ENCODE measurements around the gene HAGH. TPM values are rescaled to one million over a fixed set of nuclear protein-coding genes. Genes with fewer than 3 reads are reported as not detected.
"Not testable (repeated sequence)": the region's sequence is repeated elsewhere in the genome, so short reads cannot be mapped to it uniquely, and the experiment has no call there.

Gene HAGH
- 10 to 100 TPM; 44.1 to 44.2 TPM for total RNA-seq

GRCh38 chr16:1826691-1827573 is at the start of gene HAGH, which contains the start of gene FAHD1:
HAGH (minus strand) TSS chr16:1826825; CDS start chr16:1826787, 38 bp downstream.
FAHD1 (plus strand) TSS chr16:1827206; CDS start chr16:1827239, 33 bp downstream.
- H3K4me1 Mint-ChIP-seq, result peaks cover 43% of the 10 kb centered on the region
- H3K36me3 Mint-ChIP-seq, result no peaks in the 10 kb centered on the region
- peak within 1 kb of the TSS; percentile 88 for H3K4me3 Mint-ChIP-seq
- H3K27ac Mint-ChIP-seq, result peak within 1 kb of the TSS; percentile 85
- ATAC-seq, result peak; percentile 90
- peak; percentile 92 for DNase-seq
- H3K27me3 Mint-ChIP-seq, result no peaks in the 10 kb centered on the region
- no peaks in the 10 kb centered on the region for H3K9me3 Mint-ChIP-seq (ENCODE audit: low read depth)
- CTCF ChIA-PET, result interaction anchor here (0.6 to 1.5 kb wide), 4 partner anchors 44 to 121 kb away, joined by 3 to 7 read pairs (median 6); partner anchors contain the start of genes MAPK8IP3, NUBP2 and SPSB3

- H3K36me3 Mint-ChIP-seq; H3K9me3 Mint-ChIP-seq (ENCODE audit: low read depth); H3K4me3 Mint-ChIP-seq; DNase-seq; ATAC-seq; H3K27ac Mint-ChIP-seq: not testable (repeated sequence)
- Mint-ChIP-seq H3K27me3 (peaks cover 36% of the 10 kb centered on the region), H3K4me1 (peaks cover 15% of the 10 kb centered on the region)
- CTCF ChIA-PET, result interaction anchor here (1.1 to 2.9 kb wide), 3 partner anchors 13 to 128 kb away, joined by 3 to 9 read pairs (median 5); no protein-coding TSS in a partner anchor
These were observed 49.4 kb upstream of the HAGH start for GRCh38 chr16:1876066-1876465.

DNA sequence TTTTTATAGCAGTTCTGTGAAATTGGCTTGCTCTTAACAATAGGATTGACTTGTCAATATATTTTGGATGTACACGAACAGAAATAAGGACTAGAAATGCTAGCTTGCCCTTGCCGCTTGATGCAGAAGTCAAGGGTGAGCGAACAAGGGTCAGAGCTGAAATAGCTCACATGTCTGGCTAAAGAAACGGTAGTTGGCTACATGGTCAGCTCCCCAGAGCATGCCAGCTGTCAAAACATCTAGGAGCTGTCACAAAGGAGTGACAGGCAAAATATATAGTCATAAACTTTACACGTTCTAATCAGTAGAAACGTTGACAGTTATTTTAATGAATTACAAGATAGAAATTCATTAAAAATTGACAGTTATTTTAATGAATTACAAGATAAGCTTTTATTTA is 48.2 kb upstream of the HAGH start:
- ATAC-seq, result no peak
- Mint-ChIP-seq H3K9me3 (ENCODE audit: low read depth) (no peaks in the 10 kb centered on the region), H3K4me1 (peaks cover 15% of the 10 kb centered on the region), H3K27ac (no peak overlapping the region), H3K36me3 (no peaks in the 10 kb centered on the region), H3K4me3 (no peak overlapping the region), H3K27me3 (peaks cover 36% of the 10 kb centered on the region)
- no peak for DNase-seq
- CTCF ChIA-PET, result interaction anchor here (0.7 to 2.9 kb wide), 2 partner anchors 8 to 54 kb away, joined by 3 to 9 read pairs; no protein-coding TSS in a partner anchor

GRCh38 chr16:1871974-1872635 is 45.5 kb upstream of the HAGH start, which contains the start of gene MEIOB:
MEIOB (minus strand) TSS chr16:1872164; CDS start chr16:1868175, 3,989 bp downstream.
- no peaks in the 10 kb centered on the region for H3K36me3 Mint-ChIP-seq
- H3K27ac Mint-ChIP-seq, result no peak within 1 kb of the TSS
- CTCF ChIA-PET, result interaction anchor here (0.5 to 2.1 kb wide), 5 partner anchors 30 to 268 kb away, joined by 3 to 6 read pairs (median 4); partner anchors contain the start of genes NUBP2 and SPSB3
- no peak for DNase-seq
- H3K27me3 Mint-ChIP-seq, result peaks cover 18% of the 10 kb centered on the region
- ATAC-seq, result peak; percentile 59
- no peak within 1 kb of the TSS for H3K4me3 Mint-ChIP-seq
- no peaks in the 10 kb centered on the region for H3K9me3 Mint-ChIP-seq (ENCODE audit: low read depth)
- peaks cover 11% of the 10 kb centered on the region for H3K4me1 Mint-ChIP-seq

- CTCF ChIA-PET, result interaction anchor here (1.0 to 1.3 kb wide), 3 partner anchors 8 to 270 kb away, joined by 4 to 5 read pairs (median 5); no protein-coding TSS in a partner anchor
- Mint-ChIP-seq H3K27me3 (peaks cover 21% of the 10 kb centered on the region), H3K27ac (no peak overlapping the region)
These were observed 43.9 kb upstream of the HAGH start for GRCh38 chr16:1870365-1871082.

GRCh38 chr16:1865902-1866690 is 39.5 kb upstream of the HAGH start:
- no peaks in the 10 kb centered on the region for H3K36me3 Mint-ChIP-seq
- no peaks in the 10 kb centered on the region for H3K9me3 Mint-ChIP-seq (ENCODE audit: low read depth)
- no peak for ATAC-seq
- no peak overlapping the region for H3K27ac Mint-ChIP-seq
- CTCF ChIA-PET, result interaction anchor here (0.6 to 3.4 kb wide), 5 partner anchors 9 to 157 kb away, joined by 3 to 24 read pairs (median 3); no protein-coding TSS in a partner anchor
- H3K4me1 Mint-ChIP-seq, result peaks cover 4% of the 10 kb centered on the region
- peaks cover 22% of the 10 kb centered on the region for H3K27me3 Mint-ChIP-seq
- no peak overlapping the region for H3K4me3 Mint-ChIP-seq
- no peak for DNase-seq

More at GRCh38 chr16:1870365-1871082, 43.9 kb upstream of the HAGH start:
- Mint-ChIP-seq H3K36me3 (no peaks in the 10 kb centered on the region), H3K4me1 (peaks cover 4% of the 10 kb centered on the region), H3K4me3 (no peak overlapping the region), H3K9me3 (ENCODE audit: low read depth) (no peaks in the 10 kb centered on the region)
- DNase-seq (no peak), ATAC-seq (no peak)

- H3K9me3 Mint-ChIP-seq (ENCODE audit: low read depth), result no peaks in the 10 kb centered on the region
- H3K36me3 Mint-ChIP-seq, result no peaks in the 10 kb centered on the region
- peaks cover 4% of the 10 kb centered on the region for H3K4me1 Mint-ChIP-seq
- H3K27me3 Mint-ChIP-seq, result peaks cover 41% of the 10 kb centered on the region
- no peak overlapping the region for H3K4me3 Mint-ChIP-seq
- CTCF ChIA-PET, result interaction anchor here (0.5 to 3.4 kb wide), 9 partner anchors 13 to 1980 kb away, joined by 3 to 24 read pairs (median 4); partner anchors contain the start of gene RPS2
- ATAC-seq (peak; percentile 27), DNase-seq (no peak)
- no peak overlapping the region for H3K27ac Mint-ChIP-seq
These were observed 37.2 kb upstream of the HAGH start for GRCh38 chr16:1863681-1864460.

- ATAC-seq, result no peak
- Mint-ChIP-seq H3K4me3 (no peak overlapping the region), H3K27me3 (peaks cover 53% of the 10 kb centered on the region), H3K9me3 (ENCODE audit: low read depth) (no peaks in the 10 kb centered on the region), H3K36me3 (no peaks in the 10 kb centered on the region), H3K4me1 (peaks cover 4% of the 10 kb centered on the region), H3K27ac (no peak overlapping the region)
- no peak for DNase-seq
- CTCF ChIA-PET, result interaction anchor here (1.1 to 1.8 kb wide), 7 partner anchors 9 to 142 kb away, joined by 4 to 8 read pairs (median 5); no protein-coding TSS in a partner anchor
These were observed 35.8 kb upstream of the HAGH start for GRCh38 chr16:1862394-1862793.

DNA sequence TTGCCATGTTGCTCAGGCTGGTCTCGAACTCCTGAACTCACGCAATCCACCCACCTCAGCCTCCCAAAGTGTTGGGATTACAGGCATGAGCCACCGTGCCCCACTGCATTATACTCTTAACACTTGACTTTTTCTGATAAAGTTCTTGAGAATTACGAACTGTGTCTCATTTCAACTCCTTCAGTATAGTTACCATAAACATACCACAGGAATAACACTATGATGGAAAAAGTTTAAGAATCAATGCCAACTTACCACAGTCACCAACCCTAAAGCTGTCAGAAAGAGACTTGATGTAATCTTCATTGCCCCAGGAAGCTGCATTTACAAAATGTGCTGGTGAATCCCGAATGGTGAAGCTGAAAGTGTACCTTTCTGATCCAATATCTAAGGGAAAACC is 35.1 kb upstream of the HAGH start:
- CTCF ChIA-PET, result interaction anchor here (1.2 to 1.8 kb wide), 5 partner anchors 9 to 79 kb away, joined by 4 to 8 read pairs (median 5); no protein-coding TSS in a partner anchor
- DNase-seq (no peak), ATAC-seq (no peak)
- Mint-ChIP-seq H3K4me1 (peaks cover 4% of the 10 kb centered on the region), H3K4me3 (no peak overlapping the region), H3K9me3 (ENCODE audit: low read depth) (no peaks in the 10 kb centered on the region), H3K27me3 (peaks cover 57% of the 10 kb centered on the region), H3K36me3 (no peaks in the 10 kb centered on the region), H3K27ac (no peak overlapping the region)

DNA sequence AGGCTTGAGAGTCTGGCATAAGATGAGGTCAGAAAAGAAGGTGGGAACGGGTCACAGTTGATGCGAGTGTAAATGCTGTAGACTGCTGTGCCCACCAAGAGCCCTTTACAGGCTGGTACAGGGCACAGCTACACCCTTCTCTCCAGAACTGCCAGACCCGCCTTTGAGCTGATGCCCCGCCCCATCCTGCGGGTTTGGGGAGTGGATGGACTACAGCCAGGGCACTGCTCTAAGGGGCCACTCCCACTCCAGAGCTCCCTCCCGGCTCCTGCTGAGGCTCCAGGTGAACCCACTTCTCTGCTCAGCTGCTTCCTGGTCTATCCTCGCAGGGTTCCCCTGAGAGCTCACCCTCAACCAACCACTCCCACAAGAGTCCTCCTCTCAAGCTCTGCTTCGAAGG is 33.0 kb upstream of the HAGH start:
- Mint-ChIP-seq H3K27me3 (peaks cover 46% of the 10 kb centered on the region), H3K9me3 (ENCODE audit: low read depth) (no peaks in the 10 kb centered on the region), H3K27ac (no peak overlapping the region), H3K4me1 (peaks cover 11% of the 10 kb centered on the region), H3K4me3 (no peak overlapping the region), H3K36me3 (no peaks in the 10 kb centered on the region)
- DNase-seq (no peak), ATAC-seq (no peak)
- CTCF ChIA-PET, result no interaction called here

DNA sequence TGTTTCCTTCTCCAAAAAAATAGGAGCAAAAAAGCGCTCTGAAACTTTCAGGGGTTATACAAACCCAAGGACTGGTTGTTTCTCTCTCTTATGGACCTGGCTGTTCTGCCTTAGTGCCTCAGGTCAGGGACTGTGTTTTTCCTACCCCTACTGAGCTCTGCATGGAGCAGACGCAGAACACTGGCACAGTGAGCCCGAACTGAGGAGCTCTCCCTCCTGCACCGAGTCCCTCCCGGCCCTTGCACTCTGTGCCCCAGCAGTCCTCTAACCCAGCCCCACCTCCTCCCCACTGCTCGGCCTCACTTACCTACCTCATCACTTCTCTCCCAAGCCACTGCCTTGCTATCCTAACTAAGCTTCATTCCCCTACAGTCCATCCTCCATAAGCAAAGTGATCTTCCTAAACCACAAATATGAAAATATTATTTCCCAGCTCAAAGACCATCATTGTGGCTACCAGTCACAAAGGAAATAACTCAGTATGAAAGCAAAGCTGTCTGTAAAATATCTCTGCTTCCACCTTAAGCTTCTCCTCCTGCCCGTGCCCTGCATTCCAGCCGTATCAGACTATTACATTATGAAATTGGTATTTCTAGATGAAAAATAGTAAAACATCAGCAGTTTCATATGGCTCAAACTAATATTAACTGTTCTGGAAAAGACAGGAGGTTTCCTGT is 31.7 kb upstream of the HAGH start:
- Mint-ChIP-seq H3K4me3 (no peak overlapping the region), H3K9me3 (ENCODE audit: low read depth) (no peaks in the 10 kb centered on the region), H3K27me3 (peaks cover 40% of the 10 kb centered on the region), H3K4me1 (peaks cover 13% of the 10 kb centered on the region), H3K27ac (no peak overlapping the region), H3K36me3 (no peaks in the 10 kb centered on the region)
- CTCF ChIA-PET, result interaction anchor here (2.3 kb wide), 1 partner anchor 71 kb away, joined by 11 read pairs; no protein-coding TSS in a partner anchor
- no peak for ATAC-seq
- no peak for DNase-seq
